Measurements from ENCODE around the gene MYO10. TPM values are rescaled to one million over a fixed set of nuclear protein-coding genes. Genes with fewer than 3 reads are reported as not detected.

Gene MYO10
- total RNA-seq, 1 experiment from 2014 or later = 71.9 TPM

- DNase-seq (ENCODE audit: low read depth, low spot score) (no peak), ATAC-seq (no peak)
- Histone ChIP-seq H3K4me3 (ENCODE audit: low read depth in 2 of 2, low read length in 2 of 2) (no peak overlapping the region), H3K36me3 (ENCODE audit: control insufficient read depth, insufficient read depth, low read length) (peaks cover 10% of the 10 kb centered on the region), H3K27ac (ENCODE audit: low read length) (no peak overlapping the region), H3K27me3 (ENCODE audit: control insufficient read depth, insufficient read depth, low read length) (no peaks in the 10 kb centered on the region), H3K9me3 (ENCODE audit: control insufficient read depth, insufficient read depth, low read depth, low read length) (no peaks in the 10 kb centered on the region), H3K4me1 (ENCODE audit: control insufficient read depth, insufficient read depth, low read length) (no peaks in the 10 kb centered on the region)
- CTCF ChIA-PET = interaction anchor here (0.6 kb wide), 1 partner anchor 104 kb away, joined by 3 read pairs; no protein-coding TSS in a partner anchor
- BruUV-seq (replicated peaks) = no TSS peak
- POLR2A ChIA-PET = no interaction called here
- no peak for TF ChIP-seq TCF7L2 (IDR thresholded peaks at IDR 0.05; ENCODE audit: low read depth, low read length)
- TF ChIP-seq, protein P1, sequence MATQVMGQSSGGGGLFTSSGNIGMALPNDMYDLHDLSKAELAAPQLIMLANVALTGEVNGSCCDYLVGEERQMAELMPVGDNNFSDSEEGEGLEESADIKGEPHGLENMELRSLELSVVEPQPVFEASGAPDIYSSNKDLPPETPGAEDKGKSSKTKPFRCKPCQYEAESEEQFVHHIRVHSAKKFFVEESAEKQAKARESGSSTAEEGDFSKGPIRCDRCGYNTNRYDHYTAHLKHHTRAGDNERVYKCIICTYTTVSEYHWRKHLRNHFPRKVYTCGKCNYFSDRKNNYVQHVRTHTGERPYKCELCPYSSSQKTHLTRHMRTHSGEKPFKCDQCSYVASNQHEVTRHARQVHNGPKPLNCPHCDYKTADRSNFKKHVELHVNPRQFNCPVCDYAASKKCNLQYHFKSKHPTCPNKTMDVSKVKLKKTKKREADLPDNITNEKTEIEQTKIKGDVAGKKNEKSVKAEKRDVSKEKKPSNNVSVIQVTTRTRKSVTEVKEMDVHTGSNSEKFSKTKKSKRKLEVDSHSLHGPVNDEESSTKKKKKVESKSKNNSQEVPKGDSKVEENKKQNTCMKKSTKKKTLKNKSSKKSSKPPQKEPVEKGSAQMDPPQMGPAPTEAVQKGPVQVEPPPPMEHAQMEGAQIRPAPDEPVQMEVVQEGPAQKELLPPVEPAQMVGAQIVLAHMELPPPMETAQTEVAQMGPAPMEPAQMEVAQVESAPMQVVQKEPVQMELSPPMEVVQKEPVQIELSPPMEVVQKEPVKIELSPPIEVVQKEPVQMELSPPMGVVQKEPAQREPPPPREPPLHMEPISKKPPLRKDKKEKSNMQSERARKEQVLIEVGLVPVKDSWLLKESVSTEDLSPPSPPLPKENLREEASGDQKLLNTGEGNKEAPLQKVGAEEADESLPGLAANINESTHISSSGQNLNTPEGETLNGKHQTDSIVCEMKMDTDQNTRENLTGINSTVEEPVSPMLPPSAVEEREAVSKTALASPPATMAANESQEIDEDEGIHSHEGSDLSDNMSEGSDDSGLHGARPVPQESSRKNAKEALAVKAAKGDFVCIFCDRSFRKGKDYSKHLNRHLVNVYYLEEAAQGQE (IDR thresholded peaks at IDR 0.05; ENCODE audit: insufficient read depth in 1 of 2, low read depth in 2 of 2, low read length in 1 of 2) = no peak
- no peak for TF ChIP-seq POLR2AphosphoS5 (IDR thresholded peaks at IDR 0.05; ENCODE audit: low read depth, low read length)
- no peak for TF ChIP-seq CTCF (IDR thresholded peaks at IDR 0.05)
- TF ChIP-seq SIN3A (IDR thresholded peaks at IDR 0.05; ENCODE audit: borderline replicate concordance, insufficient read depth, low read depth, low read length) = no peak
- intact Hi-C loops (cut with micrococcal nuclease; ENCODE audit: unreplicated experiment) = no loop called here
- in situ Hi-C loops (cut with HindIII; ENCODE audit: low pct_unique_long_range_greater_than_20kb, low sequenced_read_pairs) = no loop called here
Observed at GRCh38 chr5:16669776-16670175, 266.3 kb downstream of the MYO10 start.

DNA sequence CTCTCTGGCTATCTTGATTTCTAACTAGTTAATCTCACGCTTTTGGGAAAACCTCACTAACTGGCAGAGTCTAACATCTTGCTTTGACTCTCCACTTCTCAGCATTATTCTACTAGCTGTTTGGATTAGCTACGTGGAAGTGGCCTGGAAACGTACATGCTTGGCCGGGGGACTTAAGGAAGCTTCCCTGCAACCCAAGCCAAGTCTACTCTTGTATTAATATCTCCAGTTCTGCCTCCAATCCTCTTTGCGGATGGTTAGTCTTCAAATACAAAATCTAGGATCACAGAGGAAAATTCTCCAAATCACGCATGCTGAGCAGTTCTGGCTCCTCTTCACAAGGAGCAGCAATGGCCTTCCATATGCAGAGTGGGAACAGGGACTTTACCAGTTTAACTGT, 267.5 kb downstream of the MYO10 start:
- ChIA-PET CTCF (interaction anchor here (0.6 kb wide), 1 partner anchor 1381 kb away, joined by 3 read pairs; no protein-coding TSS in a partner anchor), POLR2A (no interaction called here)
- no peak for ATAC-seq
- Histone ChIP-seq H3K27me3 (ENCODE audit: control insufficient read depth, insufficient read depth, low read length) (no peaks in the 10 kb centered on the region), H3K36me3 (ENCODE audit: control insufficient read depth, insufficient read depth, low read length) (peaks cover 10% of the 10 kb centered on the region), H3K4me1 (ENCODE audit: control insufficient read depth, insufficient read depth, low read length) (no peaks in the 10 kb centered on the region), H3K4me3 (ENCODE audit: low read depth in 2 of 2, low read length in 2 of 2) (no peak overlapping the region), H3K9me3 (ENCODE audit: control insufficient read depth, insufficient read depth, low read depth, low read length) (no peaks in the 10 kb centered on the region), H3K27ac (ENCODE audit: low read length) (no peak overlapping the region)
- intact Hi-C loops (cut with micrococcal nuclease; ENCODE audit: unreplicated experiment) (no loop called here), in situ Hi-C loops (cut with HindIII; ENCODE audit: low pct_unique_long_range_greater_than_20kb, low sequenced_read_pairs) (no loop called here)
- no peak for DNase-seq (ENCODE audit: low read depth, low spot score)
- BruUV-seq (replicated peaks) = no TSS peak
- TF ChIP-seq TCF7L2 (IDR thresholded peaks at IDR 0.05; ENCODE audit: low read depth, low read length) (no peak), CTCF (IDR thresholded peaks at IDR 0.05) (no peak), POLR2AphosphoS5 (IDR thresholded peaks at IDR 0.05; ENCODE audit: low read depth, low read length) (no peak), SIN3A (IDR thresholded peaks at IDR 0.05; ENCODE audit: borderline replicate concordance, insufficient read depth, low read depth, low read length) (no peak)
- TF ChIP-seq, protein P1 (IDR thresholded peaks at IDR 0.05; ENCODE audit: insufficient read depth in 1 of 2, low read depth in 2 of 2, low read length in 1 of 2) = no peak

Measured in Panc1 (cell line).